GM12865 (cell line): Measurements from ENCODE around the gene TCP1.
A peak's percentile ranks its signal among the peaks of the same experiment; 100 is the strongest.

ENCODE experiments used
- DNase-seq: peaks from one replicate; pipeline ENCODE4 v3.0.0; 2010; ENCODE audit warnings: low read depth
- H3K4me3 ChIP-seq: 2 replicates; pipeline ENCODE4 v1.5.1; 2011; ENCODE audit warnings: mild to moderate bottlenecking, low read depth, low read length, control low read depth
- CTCF ChIP-seq: IDR thresholded peaks from 2 replicates; pipeline ENCODE4 v1.5.1; 2011; ENCODE audit warnings: low read length, control low read depth, low read depth, inconsistent platforms; ENCODE audit not compliant: insufficient read depth; ENCODE audit errors: missing control alignments

Gene TCP1

GRCh38 chr6:159761129-159761872 is 28.1 kb downstream of the TCP1 start:
- no peak for TF ChIP-seq CTCF
- H3K4me3 ChIP-seq = peak overlapping the region; percentile 81
- peak; percentile 30 for DNase-seq

GRCh38 chr6:159760602-159761057 is 28.8 kb downstream of the TCP1 start:
- H3K4me3 ChIP-seq = peak overlapping the region; percentile 81
- no peak for TF ChIP-seq CTCF
- no peak for DNase-seq

- TF ChIP-seq CTCF = no peak
- DNase-seq = no peak
- H3K4me3 ChIP-seq = no peak overlapping the region
Observed at GRCh38 chr6:159759645-159760044, 29.8 kb downstream of the TCP1 start.

DNA sequence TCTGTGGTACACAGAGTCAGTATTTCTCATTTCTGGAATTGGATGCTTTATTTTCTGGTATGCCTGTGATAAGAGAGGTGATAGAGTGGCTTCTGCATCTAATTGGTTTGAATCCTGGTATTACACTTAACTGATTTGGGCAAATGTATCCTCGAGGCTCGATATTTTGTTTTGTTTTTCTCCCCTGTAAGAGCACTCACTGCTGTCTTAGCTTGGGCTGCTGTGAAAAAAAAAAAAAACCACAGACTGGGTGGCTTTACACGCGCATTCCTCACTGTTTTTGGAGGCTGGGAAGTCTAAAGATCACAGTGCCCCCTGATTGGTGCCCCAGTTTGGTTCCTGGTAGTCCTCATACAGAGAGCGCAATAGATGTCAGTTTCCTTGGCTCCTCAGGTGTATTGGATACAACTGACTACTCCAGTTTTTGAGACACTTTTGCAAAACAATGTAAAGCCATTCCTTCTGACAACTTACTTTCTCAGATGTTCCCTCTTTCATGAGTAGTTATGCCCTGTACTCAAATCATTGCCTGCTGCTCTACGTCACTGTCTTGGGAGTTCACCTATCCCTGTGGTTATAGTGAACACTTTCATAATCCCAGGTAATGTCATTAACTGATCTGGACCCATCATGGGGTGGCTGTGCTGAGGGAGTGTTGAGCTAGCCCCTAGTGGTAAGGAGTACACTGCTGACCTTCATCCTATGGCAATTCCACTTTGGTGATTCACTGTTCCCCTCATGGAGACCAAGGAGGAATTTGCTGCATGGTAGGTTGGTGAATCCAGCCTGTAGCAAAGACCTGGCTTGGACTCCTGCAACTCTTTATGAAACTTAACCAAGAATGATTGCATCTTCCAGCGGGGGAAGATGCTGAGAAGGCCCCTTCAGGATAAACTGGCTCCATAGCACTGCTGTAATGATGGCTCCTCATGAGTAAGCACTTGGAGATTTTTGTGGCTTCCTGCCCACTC is 31.1 kb downstream of the TCP1 start:
- peak; percentile 2 for TF ChIP-seq CTCF
- DNase-seq = no peak
- H3K4me3 ChIP-seq = no peak overlapping the region

GRCh38 chr6:159756508-159756907 is 32.9 kb downstream of the TCP1 start:
- no peak overlapping the region for H3K4me3 ChIP-seq
- TF ChIP-seq CTCF = no peak
- no peak for DNase-seq

- no peak for TF ChIP-seq CTCF
- DNase-seq = no peak
- H3K4me3 ChIP-seq = no peak overlapping the region
Observed at GRCh38 chr6:159754959-159755914, 34.2 kb downstream of the TCP1 start.
